GM18507 (cell line): ENCODE measurements around the gene ZNF407.
"Not testable (repeated sequence)": the region's sequence is repeated elsewhere in the genome, so short reads cannot be mapped to it uniquely, and the experiment has no call there.

Experiments
- DNase-seq: peaks from one replicate; pipeline ENCODE4 v3.0.0; 2011; ENCODE audit warnings: low read depth; ENCODE audit not compliant: insufficient read length; ENCODE audit errors: extremely low spot score
- FAIRE-seq: peaks from 2 replicates; lab custom pipeline; 2011; peaks lifted over from hg19 to GRCh38; lab: Jason Lieb, UNC

ZNF407 gene

GRCh38 chr18:75067996-75068645, 470.5 kb downstream of the ZNF407 start:
- no peak for FAIRE-seq
- DNase-seq, result no peak

- no peak for FAIRE-seq
- no peak for DNase-seq
Observed at GRCh38 chr18:75068682-75069435, 471.2 kb downstream of the ZNF407 start.

GRCh38 chr18:75070235-75070624, 472.6 kb downstream of the ZNF407 start:
- DNase-seq (no peak), FAIRE-seq (no peak)

GRCh38 chr18:75070625-75071483, 473.2 kb downstream of the ZNF407 start:
- peak; percentile 91 for FAIRE-seq

GRCh38 chr18:75071484-75071785, 473.8 kb downstream of the ZNF407 start:
- DNase-seq (no peak), FAIRE-seq (peak; percentile 42)

More at GRCh38 chr18:75070625-75071483, 473.2 kb downstream of the ZNF407 start:
- peak; percentile 36 for DNase-seq

GRCh38 chr18:75071866-75072671, 474.4 kb downstream of the ZNF407 start:
- FAIRE-seq, result no peak

GRCh38 chr18:75072672-75073371, 475.2 kb downstream of the ZNF407 start:
- DNase-seq, result no peak
- FAIRE-seq, result no peak

More at GRCh38 chr18:75071866-75072671, 474.4 kb downstream of the ZNF407 start:
- no peak for DNase-seq

GRCh38 chr18:75073654-75074053, 476.0 kb downstream of the ZNF407 start:
- DNase-seq (no peak), FAIRE-seq (no peak)

- FAIRE-seq, result no peak
- DNase-seq, result no peak
Observed at GRCh38 chr18:75074196-75075015, 476.7 kb downstream of the ZNF407 start.

GRCh38 chr18:75075016-75075305, 477.3 kb downstream of the ZNF407 start:
- no peak for DNase-seq
- FAIRE-seq, result no peak

- DNase-seq, result no peak
Observed at GRCh38 chr18:75075429-75075841, 477.8 kb downstream of the ZNF407 start.

GRCh38 chr18:75076286-75076685, 478.6 kb downstream of the ZNF407 start:
- DNase-seq, result no peak
- FAIRE-seq, result no peak

More at GRCh38 chr18:75075429-75075841, 477.8 kb downstream of the ZNF407 start:
- FAIRE-seq, result no peak

GRCh38 chr18:75081486-75081885, 483.8 kb downstream of the ZNF407 start:
- no peak for FAIRE-seq

GRCh38 chr18:75083131-75083530, 485.5 kb downstream of the ZNF407 start:
- FAIRE-seq (no peak), DNase-seq (no peak)

More at GRCh38 chr18:75081486-75081885, 483.8 kb downstream of the ZNF407 start:
- no peak for DNase-seq

- no peak for DNase-seq
- FAIRE-seq, result no peak
Observed at GRCh38 chr18:75083761-75084160, 486.1 kb downstream of the ZNF407 start.

- not testable (repeated sequence) for DNase-seq, FAIRE-seq
Observed at GRCh38 chr18:75085676-75086075, 488.0 kb downstream of the ZNF407 start.

GRCh38 chr18:75086494-75087034, 488.9 kb downstream of the ZNF407 start:
- no peak for DNase-seq

More at GRCh38 chr18:75086494-75087034, 488.9 kb downstream of the ZNF407 start:
- no peak for FAIRE-seq
